Fibroblast of pulmonary artery (primary cell): ENCODE measurements around the gene NCK2.

Experiments
- DNase-seq: peaks from one replicate; pipeline ENCODE4 v3.0.0-alpha.2; 2010; ENCODE audit warnings: low read depth
- H3K4me3 ChIP-seq: replicated peaks from 2 replicates; pipeline ENCODE4 v1.5.1; 2011; ENCODE audit warnings: low read depth, mild to moderate bottlenecking, control low read depth, low read length, moderate library complexity
- CTCF ChIP-seq: IDR thresholded peaks from 2 replicates; pipeline ENCODE4 v1.5.1; 2011; ENCODE audit warnings: mild to moderate bottlenecking, control low read depth, low read length, inconsistent platforms; ENCODE audit errors: missing control alignments

Gene NCK2

DNA sequence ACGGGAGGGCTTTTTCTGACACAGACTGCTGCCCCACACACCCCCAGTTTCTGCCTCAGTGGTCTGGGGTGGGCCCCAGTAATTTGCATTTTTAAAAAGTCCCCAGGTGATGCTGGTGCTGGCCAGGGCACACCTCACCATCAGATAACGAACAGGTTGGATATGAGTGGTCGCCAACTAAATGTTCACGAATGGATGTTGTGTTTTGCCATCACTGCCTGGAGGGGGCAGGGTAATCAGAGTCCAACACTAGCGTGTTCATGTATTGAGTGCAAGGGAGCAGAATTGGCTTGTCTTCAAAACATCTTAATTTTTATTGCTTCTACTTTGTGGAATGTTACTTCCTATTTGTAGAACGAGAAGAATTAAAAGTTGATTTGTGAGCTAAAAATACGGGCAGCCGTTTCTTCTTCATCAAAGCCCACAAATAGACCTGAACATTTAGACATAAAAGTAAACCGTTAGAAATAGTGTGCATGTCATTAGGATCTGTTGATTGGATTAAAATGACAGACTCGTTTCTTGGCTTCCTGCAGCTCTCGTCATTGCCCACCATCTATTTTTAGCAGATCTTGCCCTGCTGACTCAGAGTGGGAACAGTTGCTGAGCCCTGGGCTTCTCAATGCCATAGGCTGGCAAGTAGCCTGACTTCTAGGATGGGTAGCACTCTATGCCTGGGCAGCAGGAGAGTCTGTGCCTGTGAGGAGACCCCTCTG, 45.2 kb downstream of the NCK2 start:
- no peak for TF ChIP-seq CTCF
- DNase-seq = peak; percentile 42
- no peak overlapping the region for H3K4me3 ChIP-seq

DNA sequence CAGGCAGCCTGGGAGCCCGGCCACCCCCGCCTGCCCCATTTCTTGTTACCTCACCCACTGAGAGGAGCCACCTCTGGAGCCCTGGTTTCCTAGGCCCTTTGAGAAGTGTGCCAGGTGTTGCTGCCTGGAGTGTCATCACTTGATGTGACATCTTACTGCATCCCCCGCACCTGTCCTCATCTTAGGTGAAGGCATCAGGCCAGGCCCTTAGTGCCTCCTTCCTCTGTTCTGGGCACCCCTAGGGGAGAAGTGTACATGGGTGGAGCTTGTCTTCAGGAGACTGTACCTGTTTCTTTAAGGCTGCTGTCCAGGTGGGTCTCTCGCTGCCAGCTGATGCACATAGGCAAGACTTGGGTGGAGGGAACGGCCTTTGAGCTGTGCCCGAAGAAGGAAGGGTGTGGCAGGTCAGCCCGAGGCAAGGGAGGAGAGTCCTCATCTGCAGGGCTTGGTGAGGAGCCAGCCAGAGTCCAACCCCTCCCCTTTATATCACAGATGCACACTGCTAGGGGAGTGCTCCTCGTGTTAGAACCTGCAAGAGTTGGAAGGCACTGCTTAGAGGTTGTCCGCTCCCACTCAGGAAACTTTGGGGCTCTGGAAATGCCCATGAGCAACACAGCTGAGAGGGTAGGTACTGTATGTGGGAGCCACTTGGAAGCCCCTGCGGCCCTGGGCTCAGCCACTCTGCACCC, 45.9 kb downstream of the NCK2 start:
- no peak overlapping the region for H3K4me3 ChIP-seq
- no peak for DNase-seq
- no peak for TF ChIP-seq CTCF

GRCh38 chr2:105791229-105791628, 46.5 kb downstream of the NCK2 start:
- no peak for TF ChIP-seq CTCF
- H3K4me3 ChIP-seq = no peak overlapping the region
- DNase-seq = no peak

DNA sequence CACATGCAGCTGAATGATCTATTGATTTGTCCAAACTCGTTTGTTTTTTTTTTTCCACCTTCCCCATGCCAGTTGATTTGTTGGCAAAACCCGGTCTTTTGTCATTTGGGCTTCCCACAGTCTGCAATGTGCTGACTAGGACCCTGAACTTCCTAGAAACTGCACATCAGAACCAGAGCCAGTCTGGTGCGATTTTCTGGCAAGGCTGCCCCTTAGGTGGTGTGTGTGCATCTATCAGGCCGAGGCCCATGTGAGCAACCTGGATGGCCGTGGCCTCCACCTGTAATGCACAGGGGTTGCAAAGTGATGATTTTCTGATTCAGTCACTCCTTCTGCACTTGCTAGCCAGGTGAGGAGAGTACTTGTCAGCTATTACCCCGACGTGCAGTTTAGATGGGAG, 47.8 kb downstream of the NCK2 start:
- DNase-seq = no peak
- H3K4me3 ChIP-seq = no peak overlapping the region
- no peak for TF ChIP-seq CTCF

GRCh38 chr2:105793196-105793975, 48.7 kb downstream of the NCK2 start:
- no peak for DNase-seq
- no peak overlapping the region for H3K4me3 ChIP-seq
- TF ChIP-seq CTCF = no peak

GRCh38 chr2:105794926-105795574, 50.3 kb downstream of the NCK2 start:
- no peak overlapping the region for H3K4me3 ChIP-seq
- DNase-seq = no peak

More at GRCh38 chr2:105794926-105795574, 50.3 kb downstream of the NCK2 start:
- TF ChIP-seq CTCF = no peak
